Endodermal cell (in vitro differentiated cells): ENCODE measurements around the gene LEMD3. TPM values are rescaled to one million over a fixed set of nuclear protein-coding genes. Genes with fewer than 3 reads are reported as not detected.
A peak's percentile ranks its signal among the peaks of the same experiment; 100 is the strongest.

Experiments used
- DNase-seq: peaks from one replicate; pipeline ENCODE4 v3.0.0-alpha.2; 2017
- H3K27ac ChIP-seq: 2 replicates; pipeline ENCODE4 v1.5.1; 2013; ENCODE audit warnings: mild to moderate bottlenecking, low read depth, low read length, moderate library complexity
- H3K27me3 ChIP-seq: 2 replicates; pipeline ENCODE4 v1.6.1; 2013; ENCODE audit warnings: mild to moderate bottlenecking, low read length, moderate library complexity; ENCODE audit not compliant: insufficient read depth, control insufficient read depth, poor library complexity, severe bottlenecking
- H3K36me3 ChIP-seq: 2 replicates; pipeline ENCODE4 v1.7.0; 2013; ENCODE audit warnings: mild to moderate bottlenecking, low read length, moderate library complexity; ENCODE audit not compliant: control insufficient read depth, insufficient read depth
- H3K4me1 ChIP-seq: one replicate; pipeline ENCODE4 v1.7.0; 2013; ENCODE audit warnings: low read length; ENCODE audit not compliant: control insufficient read depth, insufficient read depth
- H3K4me3 ChIP-seq: 2 replicates; pipeline ENCODE4 v1.5.1; 2013; ENCODE audit warnings: mild to moderate bottlenecking, low read length, moderate library complexity
- H3K9ac ChIP-seq: 2 replicates; pipeline ENCODE4 v1.6.1; 2013; ENCODE audit warnings: mild to moderate bottlenecking, low read length, moderate library complexity; ENCODE audit not compliant: poor library complexity, severe bottlenecking; ENCODE audit errors: extremely low read depth
- H3K9me3 ChIP-seq: 2 replicates; pipeline ENCODE4 v1.6.1; 2013; ENCODE audit warnings: mild to moderate bottlenecking, low read length, moderate library complexity; ENCODE audit not compliant: control insufficient read depth
- H3K27ac Mint-ChIP-seq: 2 replicates; pipeline ENCODE4 v1.8.0; 2020; ENCODE audit warnings: mixed read lengths
- H3K27me3 Mint-ChIP-seq: 2 replicates; pipeline ENCODE4 v1.8.0; 2021; ENCODE audit warnings: mild to moderate bottlenecking, mixed read lengths; ENCODE audit not compliant: insufficient read depth
- H3K36me3 Mint-ChIP-seq: 2 replicates; pipeline ENCODE4 v1.8.0; 2020; ENCODE audit warnings: low read depth, mixed read lengths
- H3K4me1 Mint-ChIP-seq: 2 replicates; pipeline ENCODE4 v1.8.0; 2020; ENCODE audit warnings: mixed read lengths
- H3K4me3 Mint-ChIP-seq: 2 replicates; pipeline ENCODE4 v1.8.0; 2020; ENCODE audit warnings: mild to moderate bottlenecking, moderate library complexity, mixed read lengths
- H3K9me3 Mint-ChIP-seq: 2 replicates; pipeline ENCODE4 v1.8.0; 2020; ENCODE audit warnings: mild to moderate bottlenecking, mixed read lengths
- CTCF ChIP-seq: fragments of 200-600 bp; sonication (generic); conservative IDR thresholded peaks from 2 replicates; pipeline ENCODE4 v1.5.0; 2021; ENCODE audit warnings: antibody characterized with exemption, mild to moderate bottlenecking
- WGBS, 2 experiments: methylation state at CpG; one replicate each; pipeline versions ENCODE4 v1.1.5 to v1.1.7; 2013; ENCODE audit warnings: missing lambda C conversion rate in 2 of 2, mixed read lengths in 1 of 2; ENCODE audit not compliant: insufficient coverage in 1 of 2, insufficient read length in 1 of 2; 5-methylcytosine and 5-hydroxymethylcytosine counted together
- total RNA-seq, 2 donors: library from RNA; stranded (reverse); fragmentation: NEBNext Ultra II Directional in 1 of 2; extraction: Animal tissue kit (Norgen Biotek cat#: 25700) in 1 of 2; gene quantifications; 2 replicates in 1 of 2; 3 replicates in 1 of 2; pipeline ENCODE4 v1.2.1, GENCODE V29; 2021

Gene LEMD3
- total RNA-seq, 2 donors from 2014 or later: 35.8 to 37.3 TPM

DNA sequence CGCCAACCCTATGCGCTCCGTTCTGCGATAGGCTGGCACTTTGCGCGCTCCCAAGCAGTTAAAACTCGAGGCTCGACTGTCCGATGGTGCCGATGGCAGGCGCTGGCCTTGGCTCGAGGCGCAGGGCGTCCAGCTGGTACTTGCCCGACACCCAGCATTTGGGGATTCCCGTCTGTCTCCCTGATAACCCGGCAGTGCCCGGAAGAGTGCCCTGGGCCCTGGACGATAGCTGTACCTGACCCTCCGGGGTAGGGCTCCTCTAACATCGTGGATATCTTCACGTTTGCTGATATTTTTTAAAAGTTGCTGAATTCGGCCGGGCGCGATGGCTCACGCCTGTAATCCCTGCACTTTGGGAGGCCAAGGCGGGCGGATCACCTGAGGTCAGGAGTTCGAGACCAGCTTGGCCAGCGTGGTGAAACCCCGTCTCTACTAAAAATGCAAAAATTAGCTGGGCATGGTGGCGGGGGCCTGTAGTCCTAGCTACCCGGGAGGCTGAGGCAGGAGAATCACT, 47.4 kb upstream of the LEMD3 start:
- DNase-seq: no peak
- no peak overlapping the region for H3K27ac Mint-ChIP-seq
- WGBS, 2 experiments: 94 to 96% methylated on average over 29 to 34 of the region's 34 CpGs
- H3K9ac ChIP-seq: no peak overlapping the region
- peaks cover 82% of the 10 kb centered on the region for H3K27me3 ChIP-seq
- no peaks in the 10 kb centered on the region for H3K4me1 Mint-ChIP-seq
- no peaks in the 10 kb centered on the region for H3K4me1 ChIP-seq
- H3K36me3 ChIP-seq: no peaks in the 10 kb centered on the region
- no peak for TF ChIP-seq CTCF
- H3K36me3 Mint-ChIP-seq: no peaks in the 10 kb centered on the region
- no peak overlapping the region for H3K4me3 ChIP-seq
- peak overlapping the region; percentile 31 for H3K4me3 Mint-ChIP-seq
- peaks cover 2% of the 10 kb centered on the region for H3K9me3 Mint-ChIP-seq
- no peak overlapping the region for H3K27ac ChIP-seq
- H3K9me3 ChIP-seq: no peaks in the 10 kb centered on the region
- peaks cover 61% of the 10 kb centered on the region for H3K27me3 Mint-ChIP-seq

DNA sequence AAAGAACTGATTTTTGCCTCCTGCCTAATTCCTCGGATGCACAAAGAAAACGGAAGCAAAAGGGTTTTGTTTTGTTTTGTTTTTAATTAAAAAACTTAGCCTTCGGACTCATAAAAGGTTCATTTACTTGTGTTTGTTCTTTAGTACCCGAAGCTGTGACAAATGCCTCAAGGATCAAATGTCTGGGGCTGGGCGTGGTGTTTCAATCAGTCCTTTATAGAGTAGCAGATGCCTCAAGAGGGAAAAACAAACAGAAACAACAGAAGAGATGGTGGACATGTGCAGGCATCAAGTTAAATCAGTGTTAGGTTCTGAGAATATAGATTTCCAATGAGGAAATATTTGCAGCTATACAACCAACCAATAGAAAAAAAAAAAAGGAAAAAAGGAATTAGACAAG, 46.7 kb upstream of the LEMD3 start:
- H3K9me3 ChIP-seq: no peaks in the 10 kb centered on the region
- Mint-ChIP-seq H3K4me3 (no peak overlapping the region), H3K27ac (no peak overlapping the region), H3K4me1 (no peaks in the 10 kb centered on the region), H3K27me3 (peaks cover 59% of the 10 kb centered on the region), H3K9me3 (peaks cover 2% of the 10 kb centered on the region), H3K36me3 (no peaks in the 10 kb centered on the region)
- 83 to 88% methylated on average over 2 to 5 of the region's 5 CpGs for WGBS, 2 experiments
- no peaks in the 10 kb centered on the region for H3K36me3 ChIP-seq
- no peak for DNase-seq
- peaks cover 85% of the 10 kb centered on the region for H3K27me3 ChIP-seq
- H3K9ac ChIP-seq: no peak overlapping the region
- TF ChIP-seq CTCF: no peak
- no peak overlapping the region for H3K4me3 ChIP-seq
- no peak overlapping the region for H3K27ac ChIP-seq
- no peaks in the 10 kb centered on the region for H3K4me1 ChIP-seq

DNA sequence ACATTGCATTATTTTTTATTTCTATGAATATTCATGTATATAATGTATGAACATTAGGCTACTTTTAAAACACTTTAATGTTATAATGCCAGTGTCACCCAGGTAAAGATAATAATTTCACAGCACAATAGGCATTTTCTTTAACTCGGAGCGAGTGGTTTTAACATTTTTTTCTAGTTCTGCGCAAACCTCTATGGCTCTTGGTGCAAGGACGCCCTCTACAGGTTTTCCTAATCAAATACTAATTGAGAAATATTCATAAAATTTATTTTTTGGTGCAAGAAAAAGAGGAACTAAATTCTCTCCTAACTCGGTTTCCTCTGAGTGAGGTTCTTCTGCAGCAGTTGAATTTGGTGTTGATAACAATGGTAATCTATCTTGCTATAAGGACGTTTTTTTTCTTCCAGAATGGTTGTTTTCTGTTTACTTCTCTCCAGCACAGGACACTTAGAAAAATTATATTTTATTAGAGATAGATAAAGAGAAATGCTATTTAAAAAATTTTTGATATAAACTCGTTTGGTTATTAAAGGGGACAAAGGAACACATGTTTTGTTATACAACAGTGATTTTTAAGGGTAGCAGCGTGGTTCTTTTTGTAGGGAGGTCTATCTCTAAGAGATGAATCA, 45.8 kb upstream of the LEMD3 start:
- Histone ChIP-seq H3K4me1 (no peaks in the 10 kb centered on the region), H3K27ac (no peak overlapping the region), H3K9ac (no peak overlapping the region), H3K9me3 (no peaks in the 10 kb centered on the region), H3K4me3 (no peak overlapping the region), H3K36me3 (no peaks in the 10 kb centered on the region), H3K27me3 (peaks cover 82% of the 10 kb centered on the region)
- Mint-ChIP-seq H3K4me1 (no peaks in the 10 kb centered on the region), H3K27ac (no peak overlapping the region), H3K27me3 (peaks cover 54% of the 10 kb centered on the region), H3K9me3 (peaks cover 2% of the 10 kb centered on the region), H3K4me3 (no peak overlapping the region), H3K36me3 (no peaks in the 10 kb centered on the region)
- peak; percentile 89 for TF ChIP-seq CTCF
- no peak for DNase-seq
- WGBS, 2 experiments: 16 to 100% methylated on average over 1 to 7 of the region's 8 CpGs
